Smooth muscle cell (in vitro differentiated cells): ENCODE results near the gene CACNA2D2. TPM values are rescaled to one million over a fixed set of nuclear protein-coding genes. Genes with fewer than 3 reads are reported as not detected.

Source experiments
- DNase-seq: peaks from one replicate; lab custom pipeline; 2025; ENCODE audit not compliant: unreplicated experiment; lab: John Stamatoyannopoulos, UW
- H2AFZ ChIP-seq: fragments of 200-600 bp; sonication (generic); 2 replicates; pipeline ENCODE4 v1.6.0; 2016; ENCODE audit warnings: antibody characterized with exemption, low read depth, mild to moderate bottlenecking
- H3F3A ChIP-seq: fragments of 200-600 bp; sonication (generic); 2 replicates; pipeline ENCODE4 v1.6.0; 2017; ENCODE audit warnings: antibody characterized with exemption, low read depth
- H3K27ac ChIP-seq: fragments of 200-600 bp; sonication (generic); 2 replicates; pipeline ENCODE4 v1.5.1; 2016; ENCODE audit warnings: low read depth, mild to moderate bottlenecking
- H3K27me3 ChIP-seq: fragments of 200-600 bp; sonication (generic); 2 replicates; pipeline ENCODE4 v1.6.1; 2016; ENCODE audit warnings: low read depth, mild to moderate bottlenecking
- H3K36me3 ChIP-seq: fragments of 200-600 bp; sonication (generic); 2 replicates; pipeline ENCODE4 v1.5.1; 2016; ENCODE audit warnings: low read depth
- H3K4me1 ChIP-seq: fragments of 200-600 bp; sonication (generic); 2 replicates; pipeline ENCODE4 v1.5.1; 2016; ENCODE audit warnings: low read depth
- H3K4me2 ChIP-seq: fragments of 200-600 bp; sonication (generic); 2 replicates; pipeline ENCODE4 v1.6.0; 2016; ENCODE audit warnings: mild to moderate bottlenecking
- H3K4me3 ChIP-seq: fragments of 200-600 bp; sonication (generic); 2 replicates; pipeline ENCODE4 v1.5.1; 2016; ENCODE audit warnings: mild to moderate bottlenecking
- H3K79me2 ChIP-seq: fragments of 200-600 bp; sonication (generic); 2 replicates; pipeline ENCODE4 v1.6.0; 2016; ENCODE audit warnings: low read depth, mild to moderate bottlenecking
- H3K9ac ChIP-seq: fragments of 200-600 bp; sonication (generic); 2 replicates; pipeline ENCODE4 v1.6.0; 2016; ENCODE audit warnings: low read depth
- H3K9me3 ChIP-seq: fragments of 200-600 bp; sonication (generic); replicated peaks from 2 replicates; pipeline ENCODE4 v1.5.1; 2016; ENCODE audit warnings: low read depth
- H4K20me1 ChIP-seq: fragments of 200-600 bp; sonication (generic); 2 replicates; pipeline ENCODE4 v1.6.0; 2016; ENCODE audit warnings: low read depth
- WGBS: methylation state at CpG from one replicate; pipeline ENCODE4 v1.1.7; 2016; ENCODE audit warnings: low lambda C conversion rate; 5-methylcytosine and 5-hydroxymethylcytosine counted together
- polyA plus RNA-seq: library from polyadenylated mRNA; unstranded; fragments of >200 nt; fragmentation: Nextera tagmentation; extraction: Ambion mirVana; gene quantifications from 2 replicates; pipeline ENCODE4 v1.2.1, GENCODE V29; 2016
- total RNA-seq: library from RNA; depleted of rRNA; stranded (reverse); fragments of >200 nt; gene quantifications from 2 replicates; pipeline ENCODE4 v1.2.3, GENCODE V29; 2014
- TF ChIP-seq, protein P1 (sequence below): fragments of 200-600 bp; sonication (generic); IDR thresholded peaks from 2 replicates; pipeline ENCODE4 v1.5.1; 2017; ENCODE audit warnings: borderline replicate concordance, mild to moderate bottlenecking, antibody characterized with exemption; ENCODE audit not compliant: insufficient read depth, poor library complexity, severe bottlenecking

The CACNA2D2 gene
- total and polyA plus RNA-seq, 2 experiments from 2014 or later: 0.27 to 0.51 TPM

- H3F3A ChIP-seq: no peaks in the 10 kb centered on the region
- DNase-seq: no peak
- no peak overlapping the region for H2AFZ ChIP-seq
- no peaks in the 10 kb centered on the region for H4K20me1 ChIP-seq
- H3K4me2 ChIP-seq: no peak overlapping the region
- H3K9ac ChIP-seq: no peak overlapping the region
- no peaks in the 10 kb centered on the region for H3K36me3 ChIP-seq
- H3K9me3 ChIP-seq: no peaks in the 10 kb centered on the region
- H3K4me1 ChIP-seq: no peaks in the 10 kb centered on the region
- H3K27me3 ChIP-seq: no peaks in the 10 kb centered on the region
- H3K4me3 ChIP-seq: no peak overlapping the region
- no peaks in the 10 kb centered on the region for H3K79me2 ChIP-seq
- no peak overlapping the region for H3K27ac ChIP-seq
- TF ChIP-seq, protein P1, sequence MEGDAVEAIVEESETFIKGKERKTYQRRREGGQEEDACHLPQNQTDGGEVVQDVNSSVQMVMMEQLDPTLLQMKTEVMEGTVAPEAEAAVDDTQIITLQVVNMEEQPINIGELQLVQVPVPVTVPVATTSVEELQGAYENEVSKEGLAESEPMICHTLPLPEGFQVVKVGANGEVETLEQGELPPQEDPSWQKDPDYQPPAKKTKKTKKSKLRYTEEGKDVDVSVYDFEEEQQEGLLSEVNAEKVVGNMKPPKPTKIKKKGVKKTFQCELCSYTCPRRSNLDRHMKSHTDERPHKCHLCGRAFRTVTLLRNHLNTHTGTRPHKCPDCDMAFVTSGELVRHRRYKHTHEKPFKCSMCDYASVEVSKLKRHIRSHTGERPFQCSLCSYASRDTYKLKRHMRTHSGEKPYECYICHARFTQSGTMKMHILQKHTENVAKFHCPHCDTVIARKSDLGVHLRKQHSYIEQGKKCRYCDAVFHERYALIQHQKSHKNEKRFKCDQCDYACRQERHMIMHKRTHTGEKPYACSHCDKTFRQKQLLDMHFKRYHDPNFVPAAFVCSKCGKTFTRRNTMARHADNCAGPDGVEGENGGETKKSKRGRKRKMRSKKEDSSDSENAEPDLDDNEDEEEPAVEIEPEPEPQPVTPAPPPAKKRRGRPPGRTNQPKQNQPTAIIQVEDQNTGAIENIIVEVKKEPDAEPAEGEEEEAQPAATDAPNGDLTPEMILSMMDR: peak; percentile 18
- 85% methylated on average over 25 of the region's 25 CpGs for WGBS
Observed at GRCh38 chr3:50388016-50388719, 115.3 kb downstream of the CACNA2D2 start.

DNA sequence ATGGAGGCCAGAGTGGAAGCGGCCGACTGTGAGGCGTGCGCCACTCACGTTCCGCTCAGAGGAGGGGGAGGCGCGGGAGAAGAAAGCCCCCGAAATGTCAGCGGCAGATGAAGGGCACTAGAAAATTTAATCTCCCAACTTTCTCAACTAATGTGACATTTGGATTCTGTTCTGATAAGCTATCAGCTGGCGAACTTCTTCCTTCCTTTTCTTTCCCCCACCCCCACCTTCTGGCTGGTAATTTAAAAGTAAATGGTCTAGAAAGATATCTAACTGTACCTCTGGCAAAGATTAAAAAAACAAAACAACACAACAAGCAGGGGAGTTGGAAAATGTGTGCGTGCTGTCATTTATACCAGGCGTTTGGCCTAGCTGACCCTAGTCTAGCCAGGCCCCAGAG lies 117.7 kb downstream of the CACNA2D2 start:
- Histone ChIP-seq H3K27ac (no peak overlapping the region), H3K36me3 (no peaks in the 10 kb centered on the region), H3K4me3 (no peak overlapping the region), H3K9me3 (no peaks in the 10 kb centered on the region), H3K79me2 (no peaks in the 10 kb centered on the region), H3K4me1 (no peaks in the 10 kb centered on the region), H3K9ac (no peak overlapping the region), H3F3A (no peaks in the 10 kb centered on the region), H4K20me1 (no peaks in the 10 kb centered on the region), H2AFZ (no peak overlapping the region), H3K4me2 (no peak overlapping the region), H3K27me3 (no peaks in the 10 kb centered on the region)
- TF ChIP-seq, protein P1: no peak
- 90% methylated on average over 13 of the region's 13 CpGs for WGBS
- DNase-seq: no peak

DNA sequence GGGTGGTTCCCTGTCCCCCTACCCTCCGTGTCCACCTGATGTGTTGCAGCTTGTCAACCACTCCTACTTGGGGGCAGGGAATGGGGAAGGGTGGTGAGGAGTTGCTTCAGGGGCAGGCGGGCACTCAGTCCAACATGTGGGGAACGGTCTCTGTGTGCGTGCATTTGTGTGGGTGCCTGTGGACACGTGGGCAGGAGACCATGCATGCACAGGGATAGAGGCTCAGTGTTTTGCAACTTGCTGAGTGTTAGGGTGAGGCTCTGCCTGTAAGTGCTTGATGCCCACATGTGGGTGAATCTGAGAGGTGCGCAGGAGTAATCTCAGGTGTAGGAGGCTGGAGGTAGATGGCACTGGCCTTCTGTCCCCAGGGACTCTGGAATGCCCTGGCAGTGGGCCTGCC lies 119.7 kb downstream of the CACNA2D2 start:
- TF ChIP-seq, protein P1: no peak
- WGBS: 92% methylated on average over 6 of the region's 6 CpGs

DNA sequence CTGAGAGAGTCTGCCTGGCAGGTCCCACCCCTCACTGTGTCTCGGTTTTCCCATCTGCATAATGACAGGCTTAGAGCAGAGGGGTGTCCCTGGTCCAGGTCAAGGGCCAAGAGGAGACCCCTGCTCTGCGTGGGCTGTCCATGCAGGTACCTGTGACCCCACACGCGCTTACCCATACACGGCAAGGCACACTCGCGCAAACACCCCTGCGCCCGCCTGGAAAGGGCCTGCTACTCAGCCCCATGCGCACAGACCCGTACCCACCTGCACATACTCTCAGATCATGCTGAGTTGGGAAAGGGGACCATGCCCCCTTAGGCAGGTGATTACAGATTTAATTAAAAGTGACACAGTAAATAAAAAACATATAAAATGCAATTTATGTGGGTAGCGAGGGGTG lies 120.7 kb downstream of the CACNA2D2 start:
- 93% methylated on average over 12 of the region's 12 CpGs for WGBS
- no peaks in the 10 kb centered on the region for H3K79me2 ChIP-seq
- no peaks in the 10 kb centered on the region for H3K27me3 ChIP-seq

More for the DNA sequence above, 119.7 kb downstream of the CACNA2D2 start:
- no peaks in the 10 kb centered on the region for H3K4me1 ChIP-seq
- H3K79me2 ChIP-seq: no peaks in the 10 kb centered on the region
- no peak overlapping the region for H3K27ac ChIP-seq
- no peak overlapping the region for H2AFZ ChIP-seq
- H3F3A ChIP-seq: no peaks in the 10 kb centered on the region
- H3K27me3 ChIP-seq: no peaks in the 10 kb centered on the region
- no peaks in the 10 kb centered on the region for H3K9me3 ChIP-seq
- DNase-seq: no peak
- H4K20me1 ChIP-seq: no peaks in the 10 kb centered on the region
- H3K36me3 ChIP-seq: no peaks in the 10 kb centered on the region
- no peak overlapping the region for H3K9ac ChIP-seq
- H3K4me3 ChIP-seq: no peak overlapping the region
- no peak overlapping the region for H3K4me2 ChIP-seq

More for the DNA sequence above, 120.7 kb downstream of the CACNA2D2 start:
- Histone ChIP-seq H3K36me3 (no peaks in the 10 kb centered on the region), H3K4me2 (no peak overlapping the region), H2AFZ (no peak overlapping the region), H4K20me1 (no peaks in the 10 kb centered on the region), H3K9ac (no peak overlapping the region), H3K9me3 (no peaks in the 10 kb centered on the region), H3F3A (no peaks in the 10 kb centered on the region), H3K4me1 (no peaks in the 10 kb centered on the region), H3K4me3 (no peak overlapping the region), H3K27ac (no peak overlapping the region)
- TF ChIP-seq, protein P1: no peak
- DNase-seq: no peak
